Right kidney (tissue), 1 donor: ENCODE data around the gene TSHZ2.
A peak's percentile ranks its signal among the peaks of the same experiment; 100 is the strongest.

Experiments used
- DNase-seq: peaks from one replicate; pipeline ENCODE4 v3.0.0-alpha.2; 2016

TSHZ2 gene

DNA sequence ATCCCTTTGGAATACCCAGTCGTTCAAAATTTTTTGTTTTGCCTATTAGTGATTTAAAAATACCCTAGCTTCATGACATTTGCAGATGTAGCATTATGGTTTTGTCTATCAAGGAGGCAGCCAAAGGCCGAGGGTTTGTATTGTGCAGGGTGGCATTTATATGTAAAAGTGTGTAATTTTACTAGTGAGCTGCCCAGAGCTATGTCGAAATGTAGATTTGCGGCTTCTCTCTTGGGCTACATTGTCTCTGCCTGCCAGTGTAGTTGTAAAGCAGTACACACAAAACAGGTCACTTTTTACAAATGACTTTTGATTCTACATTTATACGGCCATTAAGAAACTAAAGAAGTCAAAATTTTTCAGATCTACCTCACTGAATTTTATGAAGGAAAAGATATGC, 87.7 kb downstream of the TSHZ2 start:
- DNase-seq, result no peak

DNA sequence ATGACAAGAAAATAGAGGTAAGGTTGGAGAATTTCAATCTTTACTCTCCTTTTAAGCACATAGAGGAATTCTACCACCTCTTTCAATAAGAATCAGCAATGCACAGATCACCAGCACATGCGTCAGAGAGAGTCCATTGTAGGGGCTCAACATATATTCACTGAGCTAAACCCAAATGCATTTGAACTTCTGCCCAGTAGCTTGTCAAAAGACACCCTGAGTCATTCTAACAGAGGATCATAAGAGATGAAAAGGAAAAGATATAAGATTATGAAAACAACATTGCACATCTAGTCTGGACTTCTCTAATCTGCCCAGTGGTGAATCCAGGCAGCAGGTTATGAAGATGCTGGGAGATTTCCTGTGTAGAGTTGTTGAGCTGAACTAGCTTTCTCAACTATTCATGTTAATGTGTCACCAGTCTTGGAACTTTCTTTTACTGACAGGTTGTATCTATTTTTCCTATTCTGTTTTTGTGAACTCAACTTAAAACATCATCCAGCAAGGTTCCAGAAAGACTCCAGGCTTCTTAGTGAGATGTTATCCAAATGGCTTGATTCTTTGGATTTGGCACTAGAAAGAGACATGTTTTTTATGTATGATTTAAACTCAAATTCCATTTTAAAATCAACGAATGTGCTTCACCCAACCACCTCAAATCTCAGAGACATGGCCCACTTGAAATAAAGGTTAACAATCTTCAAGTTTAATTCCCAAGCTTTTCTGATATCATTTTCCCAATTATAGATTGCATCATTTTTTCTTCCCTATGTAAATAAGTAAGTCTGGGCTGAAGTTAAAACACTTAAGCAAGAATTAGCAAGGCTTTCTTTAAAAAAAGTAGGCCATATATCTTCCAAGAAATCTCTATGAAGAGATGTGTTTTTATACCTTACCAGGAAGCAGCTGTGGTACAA, 89.3 kb downstream of the TSHZ2 start:
- DNase-seq, result no peak

DNA sequence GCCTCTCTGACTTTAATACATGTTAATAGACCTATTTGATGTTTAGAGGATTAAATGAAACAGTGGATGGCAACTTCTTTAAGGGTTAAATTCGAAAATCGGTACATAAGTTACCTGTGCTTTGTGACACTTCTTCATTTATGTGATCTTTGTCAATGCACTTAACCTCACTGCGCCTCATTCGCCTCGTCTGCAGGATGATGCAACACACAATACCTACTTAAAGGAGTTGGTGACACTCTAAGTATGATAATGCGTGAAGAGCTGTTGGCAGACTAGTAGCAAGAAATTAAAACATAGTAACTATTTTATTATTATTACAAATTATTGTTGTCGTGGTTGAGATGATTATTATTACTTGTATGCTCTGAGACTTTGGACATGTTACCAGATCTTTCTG, 92.8 kb downstream of the TSHZ2 start:
- no peak for DNase-seq

GRCh38 chr20:53068241-53068640, 96.1 kb downstream of the TSHZ2 start:
- DNase-seq, result no peak

- DNase-seq, result peak; percentile 43
These were observed 97.0 kb downstream of the TSHZ2 start for GRCh38 chr20:53069132-53069531.

DNA sequence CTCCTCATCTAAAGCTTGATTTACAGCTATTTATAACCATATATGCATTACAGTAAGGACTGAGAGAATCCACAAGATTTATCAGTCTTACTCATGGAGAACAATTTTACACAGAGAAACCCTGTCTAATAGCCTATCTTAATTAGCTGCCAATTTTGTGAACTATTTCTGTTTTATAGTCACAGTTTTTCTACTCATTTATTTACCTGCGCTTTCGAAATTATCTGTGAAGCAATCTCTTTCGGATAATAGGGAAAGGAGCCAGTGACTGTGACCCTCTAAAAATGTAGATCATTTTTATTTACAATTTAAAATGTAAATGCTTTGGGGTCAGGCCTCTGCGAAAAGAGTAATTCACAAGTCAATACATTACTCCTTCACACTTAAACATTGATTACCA, 98.1 kb downstream of the TSHZ2 start:
- DNase-seq, result no peak

DNA sequence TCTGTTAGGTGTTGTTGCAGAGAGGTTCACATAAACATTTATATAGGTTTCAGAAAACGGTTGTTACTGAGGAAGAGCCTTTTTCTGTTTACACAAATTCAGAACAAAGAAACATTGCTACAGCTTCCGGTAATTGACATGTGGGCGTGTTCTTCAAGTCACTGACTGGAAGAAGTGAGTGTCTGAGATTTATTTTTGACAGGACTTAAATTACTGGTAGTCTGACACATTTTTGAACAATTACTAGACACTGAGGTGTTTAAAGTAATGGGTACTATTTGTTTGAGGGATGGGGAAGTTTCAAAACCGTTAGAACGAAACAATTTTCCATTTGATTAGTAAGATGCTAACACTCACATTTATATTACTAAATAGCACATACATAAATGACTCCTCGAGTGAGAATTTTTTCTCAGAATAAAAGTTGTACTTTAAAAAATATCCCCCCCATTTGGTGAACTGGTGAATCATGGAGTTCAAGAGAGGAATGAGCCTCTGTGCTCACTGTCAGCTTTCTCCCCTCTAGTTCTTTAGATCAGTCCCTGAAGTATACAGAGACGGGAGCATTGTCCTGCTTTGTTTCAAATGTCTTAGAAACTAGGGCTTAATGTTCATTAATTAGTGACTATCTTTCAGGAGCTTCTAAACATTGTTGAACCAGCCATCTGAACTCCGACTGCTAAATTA, 98.7 kb downstream of the TSHZ2 start:
- no peak for DNase-seq

DNA sequence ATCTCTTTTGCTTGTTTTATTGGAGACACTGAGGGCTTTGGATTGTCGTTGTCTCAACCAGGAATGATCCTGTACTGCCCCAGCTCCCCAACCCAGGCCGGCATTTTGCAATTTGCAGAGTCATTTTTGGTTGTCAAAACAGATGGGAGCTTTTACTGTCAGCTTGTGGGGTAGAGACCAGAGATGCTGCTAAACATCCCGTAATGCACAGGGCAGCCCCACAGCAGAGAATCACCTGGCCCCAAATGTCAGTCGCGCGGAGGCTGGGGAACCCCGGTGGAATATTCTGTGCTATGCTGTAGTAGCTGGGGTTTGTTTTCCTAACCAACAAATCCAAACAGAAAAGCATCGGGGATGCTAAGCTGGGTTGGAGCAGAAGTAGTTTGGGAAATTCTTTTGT, 99.7 kb downstream of the TSHZ2 start:
- no peak for DNase-seq

DNA sequence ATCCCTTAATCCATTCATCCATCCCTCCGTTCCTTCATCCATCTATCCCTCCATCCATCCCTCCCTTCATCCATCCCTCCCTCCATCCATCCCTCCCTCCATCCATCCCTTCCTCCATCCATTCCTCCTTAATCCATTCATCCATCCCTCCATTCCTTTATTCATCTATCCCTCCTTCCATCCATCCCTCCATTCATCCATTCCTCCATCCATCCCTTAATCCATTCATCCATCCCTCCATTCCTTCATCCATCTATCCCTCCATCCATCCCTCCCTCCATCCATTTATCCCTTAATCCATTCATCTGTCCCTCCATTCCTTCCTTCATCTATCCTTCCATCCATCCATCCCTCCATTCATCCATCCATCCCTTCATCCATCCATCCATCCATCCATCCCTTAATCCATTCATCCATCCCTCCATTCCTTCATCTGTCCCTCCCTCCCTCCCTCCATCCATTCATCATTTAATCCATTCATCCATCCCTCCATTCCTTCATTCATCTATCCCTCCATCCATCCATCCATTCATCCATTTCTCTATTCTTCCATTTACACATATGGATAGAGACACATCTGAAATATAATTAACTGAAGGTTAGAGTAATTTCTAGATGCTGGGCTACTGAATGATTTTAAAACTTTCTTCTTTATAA, 100.9 kb downstream of the TSHZ2 start:
- no peak for DNase-seq

DNA sequence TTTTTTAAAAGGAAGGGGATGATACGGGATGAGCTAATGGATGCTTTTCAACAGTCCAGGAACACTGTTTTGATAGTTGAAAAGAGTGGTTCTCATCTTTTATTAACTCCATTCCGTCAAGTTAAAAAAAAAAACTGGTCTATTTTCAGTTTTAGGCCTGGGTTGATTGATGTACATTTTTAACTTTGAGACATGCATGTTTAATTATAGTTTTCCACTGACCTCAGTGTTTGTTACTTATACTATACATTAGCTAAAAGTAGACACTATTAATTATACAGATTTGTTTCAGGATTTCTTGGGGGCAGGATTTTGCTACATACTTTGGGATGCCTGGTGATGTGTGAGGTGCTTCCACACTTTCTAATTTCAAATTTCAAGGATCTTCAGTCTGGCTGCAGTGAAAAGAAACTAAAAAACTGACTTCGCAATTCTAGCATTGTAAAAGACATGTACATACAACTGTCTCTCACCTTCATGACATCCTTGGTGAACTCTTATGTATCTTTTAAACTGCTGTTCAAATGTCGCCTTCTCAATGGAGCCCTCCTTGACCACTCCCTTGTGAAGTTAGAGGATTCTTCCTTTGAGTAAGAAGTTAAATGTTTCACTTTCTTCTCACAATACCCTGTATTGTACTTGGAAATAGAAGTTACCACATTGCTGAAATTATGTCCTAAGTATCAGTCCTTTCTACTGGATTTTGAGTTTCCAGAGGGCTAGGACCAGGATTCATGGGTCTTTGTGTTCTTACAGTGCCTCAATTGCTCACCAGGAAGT, 101.7 kb downstream of the TSHZ2 start:
- no peak for DNase-seq

GRCh38 chr20:53074811-53075314, 102.7 kb downstream of the TSHZ2 start:
- DNase-seq, result no peak

- DNase-seq, result no peak
These were observed 104.5 kb downstream of the TSHZ2 start for GRCh38 chr20:53076668-53077067.

DNA sequence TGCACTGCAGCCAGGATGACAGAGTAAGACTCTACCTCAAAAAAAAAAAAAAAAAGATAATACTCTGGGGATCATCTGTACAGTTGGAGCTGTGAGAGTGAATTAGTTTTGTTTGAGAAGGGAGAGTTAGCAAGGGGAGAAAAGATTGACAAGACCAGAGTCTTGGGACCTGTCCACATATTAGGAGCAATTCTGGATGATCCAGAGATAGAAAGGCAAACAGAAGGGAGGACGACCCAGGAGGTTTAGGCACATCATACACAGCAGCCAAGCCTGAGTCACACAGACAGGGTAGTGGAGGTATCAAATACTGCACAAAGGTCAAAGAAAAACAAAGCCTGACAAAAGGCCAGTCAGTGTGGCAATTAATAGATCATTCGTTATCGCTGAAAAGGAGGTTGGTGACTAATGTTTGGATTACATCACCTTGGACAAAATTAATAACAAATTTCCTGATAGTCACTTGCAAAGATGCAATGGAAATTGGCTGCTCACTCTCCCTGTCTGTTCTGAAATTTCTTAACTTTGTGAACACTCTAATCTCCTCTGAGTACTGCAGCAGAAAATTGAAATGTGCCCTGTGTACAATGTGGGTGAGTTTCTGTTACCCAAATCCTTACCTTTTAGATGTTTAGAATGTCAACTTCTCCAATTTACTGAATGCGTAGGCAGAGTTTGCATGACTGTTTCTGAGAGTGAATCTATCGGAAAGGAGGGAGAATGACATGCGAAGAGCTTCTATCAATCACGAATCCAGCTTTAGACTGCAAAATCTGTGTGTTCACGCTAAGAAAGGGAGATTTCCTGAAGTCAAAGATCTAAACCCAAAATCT, 105.4 kb downstream of the TSHZ2 start:
- no peak for DNase-seq

- no peak for DNase-seq
These were observed 106.6 kb downstream of the TSHZ2 start for GRCh38 chr20:53078761-53079160.

GRCh38 chr20:53079261-53079691, 107.1 kb downstream of the TSHZ2 start:
- no peak for DNase-seq

GRCh38 chr20:53079828-53080686, 107.9 kb downstream of the TSHZ2 start:
- no peak for DNase-seq

GRCh38 chr20:53080687-53080962, 108.5 kb downstream of the TSHZ2 start:
- DNase-seq, result no peak

GRCh38 chr20:53080969-53081871, 109.1 kb downstream of the TSHZ2 start:
- DNase-seq, result no peak
